ENCODE measurements around the gene CHML.

CHML gene

GRCh38 chr1:241622669-241623068, 17.5 kb downstream of the CHML start:
- Histone ChIP-seq H3K4me2 (ENCODE audit: low read length) (no peak overlapping the region), H3K9me3 (ENCODE audit: low read length) (no peaks in the 10 kb centered on the region), H3F3A (ENCODE audit: insufficient read depth, low read length) (no peaks in the 10 kb centered on the region), H3K36me3 (ENCODE audit: insufficient read depth, low read length) (no peaks in the 10 kb centered on the region), H3K27ac (ENCODE audit: low read depth, low read length, poor library complexity, severe bottlenecking) (no peak overlapping the region), H3K27me3 (ENCODE audit: insufficient read depth, low read length) (no peaks in the 10 kb centered on the region), H4K20me1 (ENCODE audit: insufficient read depth, low read length) (no peaks in the 10 kb centered on the region), H3K9me2 (ENCODE audit: low read depth, low read length) (no peaks in the 10 kb centered on the region), H3K9ac (ENCODE audit: low read length) (no peak overlapping the region), H2AFZ (ENCODE audit: low read length) (no peak overlapping the region), H3K4me3 (ENCODE audit: low read depth, low read length, poor library complexity, severe bottlenecking) (no peak overlapping the region), H3K4me1 (ENCODE audit: insufficient read depth, low read length, severe bottlenecking) (peaks cover 6% of the 10 kb centered on the region), H3K79me2 (ENCODE audit: insufficient read depth, low read length) (no peaks in the 10 kb centered on the region)
- TF ChIP-seq CTCF (IDR thresholded peaks at IDR 0.05; ENCODE audit: low read length), result no peak
- no peak for TF ChIP-seq EZH2 (IDR thresholded peaks at IDR 0.05; ENCODE audit: borderline replicate concordance, low read length)

GRCh38 chr1:241617426-241617825, 22.7 kb downstream of the CHML start:
- Histone ChIP-seq H3K27ac (ENCODE audit: low read depth, low read length, poor library complexity, severe bottlenecking) (no peak overlapping the region), H3K4me2 (ENCODE audit: low read length) (no peak overlapping the region), H3F3A (ENCODE audit: insufficient read depth, low read length) (no peaks in the 10 kb centered on the region), H3K36me3 (ENCODE audit: insufficient read depth, low read length) (no peaks in the 10 kb centered on the region), H4K20me1 (ENCODE audit: insufficient read depth, low read length) (no peaks in the 10 kb centered on the region), H2AFZ (ENCODE audit: low read length) (no peak overlapping the region), H3K4me1 (ENCODE audit: insufficient read depth, low read length, severe bottlenecking) (no peaks in the 10 kb centered on the region), H3K9ac (ENCODE audit: low read length) (no peak overlapping the region), H3K9me2 (ENCODE audit: low read depth, low read length) (no peaks in the 10 kb centered on the region), H3K79me2 (ENCODE audit: insufficient read depth, low read length) (no peaks in the 10 kb centered on the region), H3K9me3 (ENCODE audit: low read length) (no peaks in the 10 kb centered on the region), H3K4me3 (ENCODE audit: low read depth, low read length, poor library complexity, severe bottlenecking) (no peak overlapping the region), H3K27me3 (ENCODE audit: insufficient read depth, low read length) (no peaks in the 10 kb centered on the region)
- no peak for TF ChIP-seq CTCF (IDR thresholded peaks at IDR 0.05; ENCODE audit: low read length)

GRCh38 chr1:241615043-241615974, 24.9 kb downstream of the CHML start:
- Histone ChIP-seq H3K9me2 (ENCODE audit: low read depth, low read length) (no peaks in the 10 kb centered on the region), H3K27ac (ENCODE audit: low read depth, low read length, poor library complexity, severe bottlenecking) (no peak overlapping the region), H3K79me2 (ENCODE audit: insufficient read depth, low read length) (no peaks in the 10 kb centered on the region), H3K4me2 (ENCODE audit: low read length) (no peak overlapping the region), H3K4me3 (ENCODE audit: low read depth, low read length, poor library complexity, severe bottlenecking) (no peak overlapping the region), H3F3A (ENCODE audit: insufficient read depth, low read length) (no peaks in the 10 kb centered on the region), H2AFZ (ENCODE audit: low read length) (no peak overlapping the region), H3K27me3 (ENCODE audit: insufficient read depth, low read length) (no peaks in the 10 kb centered on the region), H3K9me3 (ENCODE audit: low read length) (no peaks in the 10 kb centered on the region), H4K20me1 (ENCODE audit: insufficient read depth, low read length) (no peaks in the 10 kb centered on the region), H3K4me1 (ENCODE audit: insufficient read depth, low read length, severe bottlenecking) (no peaks in the 10 kb centered on the region), H3K36me3 (ENCODE audit: insufficient read depth, low read length) (no peaks in the 10 kb centered on the region), H3K9ac (ENCODE audit: low read length) (no peak overlapping the region)
- TF ChIP-seq CTCF (IDR thresholded peaks at IDR 0.05; ENCODE audit: low read length) (no peak), EZH2 (IDR thresholded peaks at IDR 0.05; ENCODE audit: borderline replicate concordance, low read length) (no peak)
